ENCODE data around the gene SRSF9.

GRCh38 chr12:120462099-120462640 lies 7.4 kb downstream of the SRSF9 start:
- no peak for TF ChIP-seq CTCF (IDR thresholded peaks at IDR 0.05)
- no peak for TF ChIP-seq POLR2A (IDR thresholded peaks at IDR 0.05)
